Stimulated activated CD4-positive, alpha-beta T cell treated with anti-CD3 and anti-CD28 coated beads, Interleukin-1b, Interleukin-23, amount 100 ng/mL, for 1 hour (primary cell): ENCODE results near the gene PHKB.

Source experiments
- DNase-seq, 2 donors: peaks; one replicate each; pipeline ENCODE4 v3.0.0-alpha.2; 2020; ENCODE audit warnings: low read depth in 2 of 2

The PHKB gene

DNA sequence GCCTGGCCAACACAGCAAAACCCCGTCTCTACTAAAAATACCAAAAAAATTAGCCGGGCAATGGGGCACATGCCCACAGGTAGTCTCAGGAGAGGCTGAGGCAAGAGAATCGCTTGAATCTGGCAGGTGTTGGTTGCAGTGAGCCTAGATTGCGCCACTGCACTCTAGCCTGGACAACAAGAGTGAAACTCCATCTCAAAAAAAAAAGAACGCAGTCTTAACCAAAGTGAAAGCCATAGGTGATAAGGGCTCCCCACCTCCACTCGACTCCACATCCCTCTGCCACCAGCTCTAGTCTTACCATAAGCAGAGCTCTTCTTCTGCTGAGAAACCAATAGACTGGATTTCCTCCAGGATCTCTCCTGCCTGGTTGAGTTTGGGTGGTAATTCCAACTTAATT lies 266.0 kb downstream of the PHKB start:
- DNase-seq = no peak

- DNase-seq = no peak
Observed at GRCh38 chr16:47728205-47728604, 267.1 kb downstream of the PHKB start.

DNA sequence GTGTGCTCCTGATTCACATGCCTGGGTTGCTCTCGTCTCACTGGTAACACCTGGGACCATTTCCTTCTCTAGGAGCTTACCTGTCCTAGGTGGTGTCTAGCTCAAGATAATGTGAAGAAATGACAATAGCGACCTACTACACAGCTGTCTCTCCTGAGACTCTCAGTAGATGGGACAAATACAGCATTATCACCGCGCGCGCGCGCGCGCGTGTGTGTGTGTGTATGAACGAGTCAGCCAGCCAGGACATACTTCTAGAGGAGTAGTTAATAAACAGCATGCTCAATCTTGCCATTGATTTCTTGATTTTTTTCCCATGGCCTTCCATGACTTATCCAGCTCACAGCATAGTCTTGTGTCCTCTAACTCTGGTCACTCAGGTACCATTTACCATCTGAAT lies 268.6 kb downstream of the PHKB start:
- DNase-seq = no peak

GRCh38 chr16:47731252-47731651 lies 270.1 kb downstream of the PHKB start:
- no peak for DNase-seq

- DNase-seq = no peak
Observed at GRCh38 chr16:47732122-47732521, 271.0 kb downstream of the PHKB start.

DNA sequence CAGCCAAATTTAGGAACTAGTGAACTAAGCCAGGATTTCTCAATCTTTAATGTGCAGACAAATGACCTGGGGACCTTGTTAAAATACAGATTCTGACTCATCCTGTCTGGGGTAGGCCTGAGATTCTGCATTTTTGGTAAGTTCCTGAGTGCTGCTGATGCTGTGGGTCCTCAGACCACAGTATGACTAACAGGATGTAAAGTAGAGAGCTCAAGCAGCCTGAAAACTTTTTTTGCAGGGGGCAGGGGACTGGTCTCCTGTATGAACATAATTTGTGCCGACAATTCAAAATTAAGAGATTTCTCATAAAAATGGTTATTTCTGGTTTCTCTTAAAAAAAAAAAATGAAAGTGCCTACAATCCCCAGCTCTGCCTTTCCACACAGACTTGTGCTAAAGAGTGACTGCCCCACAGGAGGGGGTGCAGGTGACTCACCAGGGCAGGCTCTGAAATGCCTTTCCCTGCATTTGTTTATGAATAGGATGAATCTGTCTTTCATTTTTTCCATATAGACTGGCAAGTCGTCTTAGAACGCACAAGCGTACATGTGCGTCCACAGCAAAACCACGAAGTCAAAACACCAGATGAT lies 271.5 kb downstream of the PHKB start:
- DNase-seq = no peak

GRCh38 chr16:47734081-47734857 lies 273.1 kb downstream of the PHKB start:
- no peak for DNase-seq

GRCh38 chr16:47734987-47735594 lies 274.0 kb downstream of the PHKB start:
- DNase-seq = no peak

GRCh38 chr16:47750371-47750770 lies 289.2 kb downstream of the PHKB start:
- no peak for DNase-seq
